Stomach (tissue), 9 donors: ENCODE measurements around the gene GSG1L. TPM values are rescaled to one million over a fixed set of nuclear protein-coding genes. Genes with fewer than 3 reads are reported as not detected.

ENCODE experiments used
- DNase-seq, 2 donors: peaks; one replicate each; pipeline versions ENCODE4 v3.0.0 to v3.0.0-alpha.2; 2013 to 2019
- H3K27ac ChIP-seq, 5 donors: fragments of 200-600 bp in 4 of 5; sonication (generic) in 4 of 5; one replicate each; pipeline ENCODE4 v1.5.1; 2013 to 2019; ENCODE audit warnings: mild to moderate bottlenecking in 1 of 5, moderate library complexity in 1 of 5
- H3K27me3 ChIP-seq, 3 donors: fragments of 200-600 bp; sonication (generic); one replicate each; pipeline ENCODE4 v1.5.1; 2017 to 2019; ENCODE audit warnings: mixed run types in 1 of 3
- H3K36me3 ChIP-seq, 4 donors: fragments of 200-600 bp; sonication (generic); 1 replicate in 3 of 4; 2 replicates in 1 of 4; pipeline ENCODE4 v1.5.1; 2016 to 2019
- H3K4me1 ChIP-seq, 4 donors: fragments of 200-600 bp; sonication (generic); one replicate each; pipeline ENCODE4 v1.5.1; 2016 to 2019
- H3K4me3 ChIP-seq, 4 donors: fragments of 200-600 bp; sonication (generic) in 3 of 4; one replicate each; pipeline ENCODE4 v1.5.1; 2016 to 2019; ENCODE audit warnings: mild to moderate bottlenecking in 1 of 4
- H3K9me3 ChIP-seq, 4 donors: fragments of 200-600 bp; sonication (generic); one replicate each; pipeline ENCODE4 v1.5.1; 2016 to 2019
- CTCF ChIP-seq, 7 experiments: fragments of 450-650 bp in 4 of 7; fragments of 200-600 bp in 3 of 7; sonication (generic) in 3 of 7; IDR thresholded peaks; one replicate each; pipeline ENCODE4 v1.5.1; 2016 to 2019; ENCODE audit warnings: antibody characterized with exemption in 7 of 7, control low read depth in 2 of 7, mild to moderate bottlenecking in 1 of 7
- EP300 ChIP-seq: sonication (generic); formaldehyde crosslinking; IDR thresholded peaks from one replicate; pipeline ENCODE4 v1.6.1; 2017; ENCODE audit warnings: antibody characterized with exemption
- POLR2A ChIP-seq, 4 donors: fragments of 450-650 bp; IDR thresholded peaks; one replicate each; pipeline ENCODE4 v1.6.1; 2016; ENCODE audit warnings: antibody characterized with exemption in 4 of 4, control low read depth in 2 of 4, mild to moderate bottlenecking in 1 of 4, moderate library complexity in 1 of 4
- POLR2AphosphoS5 ChIP-seq, 3 donors: sonication (generic); formaldehyde crosslinking; IDR thresholded peaks; one replicate each; pipeline ENCODE4 v1.6.1; 2016; ENCODE audit warnings: antibody characterized with exemption in 3 of 3
- WGBS, 5 donors: extraction: QIAGEN DNeasy Blood & Tissue Kit in 3 of 5; methylation state at CpG; one replicate each; pipeline versions ENCODE4 v1.1.5 to v1.1.7; 2013 to 2018; 5-methylcytosine and 5-hydroxymethylcytosine counted together
- intact Hi-C: fragments of 100-400 bp; cut with DNase I; formaldehyde crosslinking; loops from one replicate; pipeline ENCODE4 v1.15.1; 2023; ENCODE audit warnings: low total_unique reads
- polyA plus RNA-seq, 3 donors: library from polyadenylated mRNA; stranded (reverse); fragments of 200-250 nt; gene quantifications; one replicate each; pipeline ENCODE4 v1.2.3, GENCODE V29; 2013
- total RNA-seq, 5 donors: library from RNA; depleted of rRNA; stranded (reverse); fragments of >200 nt; gene quantifications; one replicate each; pipeline versions ENCODE4 v1.1.0 to v1.2.3, GENCODE V29; 2014 to 2016
- donor health status: healthy with polysubstance abuse.
- donor health status: Bipolar disorder and iron deficiency.
- donor health status: healthy.

Gene GSG1L
- total and polyA plus RNA-seq, 8 donors: 0.06 TPM; not detected in 7

GRCh38 chr16:27789595-27790241, 273.8 kb downstream of the GSG1L start:
- peaks cover 0 to 4% (median 0%) of the 10 kb centered on the region in 4 donors for H3K4me1 ChIP-seq
- no peak overlapping the region for H3K27ac ChIP-seq
- H3K36me3 ChIP-seq: no peaks in the 10 kb centered on the region
- H3K27me3 ChIP-seq: peaks cover 0 to 13% (median 0%) of the 10 kb centered on the region in 3 donors
- intact Hi-C loops: no loop called here
- TF ChIP-seq CTCF (IDR thresholded peaks at IDR 0.05) (no peak), EP300 (no peak), POLR2AphosphoS5 (IDR thresholded peaks at IDR 0.05) (no peak), POLR2A (IDR thresholded peaks at IDR 0.05) (no peak)
- 73 to 85% (median 77%) methylated on average over 2 of the region's 2 CpGs for WGBS, 5 donors
- no peaks in the 10 kb centered on the region for H3K9me3 ChIP-seq
- no peak overlapping the region for H3K4me3 ChIP-seq
- no peak for DNase-seq

GRCh38 chr16:27789150-27789549, 274.4 kb downstream of the GSG1L start:
- DNase-seq: no peak
- H3K27ac ChIP-seq: no peak overlapping the region
- WGBS, 5 donors: 85 to 100% (median 97%) methylated on average over 1 of the region's 1 CpG
- no peaks in the 10 kb centered on the region for H3K36me3 ChIP-seq
- no peaks in the 10 kb centered on the region for H3K9me3 ChIP-seq
- intact Hi-C loops: no loop called here
- TF ChIP-seq POLR2AphosphoS5 (IDR thresholded peaks at IDR 0.05): no peak
- TF ChIP-seq POLR2A (IDR thresholded peaks at IDR 0.05): no peak
- no peak for TF ChIP-seq CTCF (IDR thresholded peaks at IDR 0.05)
- no peak for TF ChIP-seq EP300
- no peak overlapping the region for H3K4me3 ChIP-seq
- H3K27me3 ChIP-seq: peaks cover 0 to 17% (median 0%) of the 10 kb centered on the region in 3 donors
- H3K4me1 ChIP-seq: peaks cover 0 to 4% (median 0%) of the 10 kb centered on the region in 4 donors

- Histone ChIP-seq H3K9me3 (no peaks in the 10 kb centered on the region), H3K27me3 (peaks cover 0 to 17% (median 0%) of the 10 kb centered on the region in 3 donors), H3K36me3 (no peaks in the 10 kb centered on the region), H3K4me1 (no peaks in the 10 kb centered on the region), H3K27ac (no peak overlapping the region), H3K4me3 (no peak overlapping the region)
- WGBS, 5 donors: 89 to 93% (median 92%) methylated on average over 6 of the region's 6 CpGs
- intact Hi-C loops: no loop called here
- TF ChIP-seq POLR2AphosphoS5 (IDR thresholded peaks at IDR 0.05): no peak
- TF ChIP-seq POLR2A (IDR thresholded peaks at IDR 0.05): no peak
- no peak for TF ChIP-seq CTCF (IDR thresholded peaks at IDR 0.05)
- no peak for TF ChIP-seq EP300
- DNase-seq: no peak
These were observed 275.8 kb downstream of the GSG1L start for GRCh38 chr16:27787665-27788064.

GRCh38 chr16:27786923-27787625, 276.4 kb downstream of the GSG1L start:
- 82 to 88% (median 84%) methylated on average over 16 to 19 of the region's 19 CpGs for WGBS, 5 donors
- Histone ChIP-seq H3K4me1 (no peaks in the 10 kb centered on the region), H3K36me3 (no peaks in the 10 kb centered on the region), H3K9me3 (no peaks in the 10 kb centered on the region), H3K27me3 (peaks cover 0 to 17% (median 0%) of the 10 kb centered on the region in 3 donors), H3K27ac (no peak overlapping the region), H3K4me3 (no peak overlapping the region)
- DNase-seq: no peak
- intact Hi-C loops: no loop called here
- TF ChIP-seq CTCF (IDR thresholded peaks at IDR 0.05) (no peak), POLR2A (IDR thresholded peaks at IDR 0.05) (no peak), EP300 (no peak), POLR2AphosphoS5 (IDR thresholded peaks at IDR 0.05) (no peak)
